Activated CD8-positive, alpha-beta T cell treated with anti-CD3 and anti-CD28 coated beads for 36 hours (primary cell): ENCODE measurements around the gene MAGI2. TPM values are rescaled to one million over a fixed set of nuclear protein-coding genes. Genes with fewer than 3 reads are reported as not detected.

Source experiments
- ATAC-seq: fragments of 200-7000 bp; cut with Tn5 transposase; one replicate; pipeline ENCODE4 v1.10.0; 2021; ENCODE audit warnings: mild to moderate bottlenecking, moderate library complexity
- CTCF ChIA-PET: fragments of 350-600 bp; sonication (Branson Sonifier 250); formaldehyde crosslinking; loops from one replicate; lab custom pipeline; 2021; ENCODE audit warnings: antibody characterized with exemption; lab: Charles Lee
- POLR2A ChIA-PET: fragments of 350-600 bp; sonication (Branson Sonifier 250); formaldehyde crosslinking; loops from one replicate; lab custom pipeline; 2021; ENCODE audit warnings: antibody characterized with exemption; lab: Charles Lee
- DNase-seq: peaks from one replicate; pipeline ENCODE4 v3.0.0-alpha.2; 2020
- H3K27ac Mint-ChIP-seq: one replicate; pipeline ENCODE4 v1.8.0; 2021; ENCODE audit warnings: mild to moderate bottlenecking, mixed read lengths
- H3K27me3 Mint-ChIP-seq: one replicate; pipeline ENCODE4 v1.8.0; 2021; ENCODE audit warnings: mixed read lengths
- H3K36me3 Mint-ChIP-seq: one replicate; pipeline ENCODE4 v1.8.0; 2021; ENCODE audit warnings: low read depth, mixed read lengths
- H3K4me1 Mint-ChIP-seq: one replicate; pipeline ENCODE4 v1.8.0; 2021; ENCODE audit warnings: low read depth, mixed read lengths
- H3K4me3 Mint-ChIP-seq: one replicate; pipeline ENCODE4 v1.8.0; 2021; ENCODE audit warnings: mild to moderate bottlenecking, moderate library complexity, mixed read lengths
- H3K9me3 Mint-ChIP-seq: one replicate; pipeline ENCODE4 v1.8.0; 2021; ENCODE audit warnings: mixed read lengths
- intact Hi-C: fragments of 100-400 bp; cut with micrococcal nuclease; formaldehyde crosslinking; loops from one replicate; pipeline ENCODE4 v1.10.0; 2022
- total RNA-seq, 2 experiments: library from RNA; stranded (reverse); gene quantifications; one replicate each; pipeline ENCODE4 v1.2.3, GENCODE V29; 2021
- TF ChIP-seq, protein P1 (sequence below): fragments of 200-600 bp; IDR thresholded peaks from one replicate; pipeline ENCODE4 v1.8.0; 2022; ENCODE audit warnings: antibody characterized with exemption, mild to moderate bottlenecking

The MAGI2 gene
- total RNA-seq, 2 experiments from 2014 or later: 0.04 to 0.09 TPM

DNA sequence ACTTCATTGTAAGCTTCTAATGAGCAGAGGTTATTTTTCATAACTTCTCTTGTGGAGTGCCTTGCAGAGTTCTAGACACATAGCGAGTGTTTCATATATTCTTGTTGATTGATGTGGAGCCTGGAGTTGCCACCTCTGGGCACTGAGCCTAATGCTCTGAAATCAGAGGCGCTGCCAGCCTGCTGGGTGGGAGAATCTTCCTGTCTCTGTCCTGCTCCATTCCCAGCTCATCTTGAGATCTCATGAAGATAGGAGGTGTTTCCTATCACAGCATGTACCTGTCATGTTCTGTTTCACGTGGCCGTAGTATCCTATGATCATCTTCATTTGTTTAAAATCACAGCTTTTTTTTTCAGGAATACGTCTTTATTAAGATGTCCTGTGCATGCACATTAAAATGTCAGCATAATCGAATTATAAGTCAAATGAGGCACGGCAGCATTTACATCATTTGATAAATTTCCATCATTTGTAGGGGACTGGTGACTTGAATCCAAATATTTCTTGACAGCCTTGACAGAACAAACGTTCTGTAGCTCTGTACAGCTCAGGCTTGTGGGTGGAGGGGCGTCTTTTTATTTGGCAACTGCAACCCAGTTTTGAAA, 1261.9 kb downstream of the MAGI2 start:
- Mint-ChIP-seq H3K36me3 (no peaks in the 10 kb centered on the region), H3K4me1 (no peaks in the 10 kb centered on the region), H3K27me3 (peaks cover 4% of the 10 kb centered on the region), H3K4me3 (no peak overlapping the region), H3K9me3 (no peaks in the 10 kb centered on the region), H3K27ac (no peak overlapping the region)
- intact Hi-C loops: no loop called here
- CTCF ChIA-PET: no interaction called here
- TF ChIP-seq, protein P1, sequence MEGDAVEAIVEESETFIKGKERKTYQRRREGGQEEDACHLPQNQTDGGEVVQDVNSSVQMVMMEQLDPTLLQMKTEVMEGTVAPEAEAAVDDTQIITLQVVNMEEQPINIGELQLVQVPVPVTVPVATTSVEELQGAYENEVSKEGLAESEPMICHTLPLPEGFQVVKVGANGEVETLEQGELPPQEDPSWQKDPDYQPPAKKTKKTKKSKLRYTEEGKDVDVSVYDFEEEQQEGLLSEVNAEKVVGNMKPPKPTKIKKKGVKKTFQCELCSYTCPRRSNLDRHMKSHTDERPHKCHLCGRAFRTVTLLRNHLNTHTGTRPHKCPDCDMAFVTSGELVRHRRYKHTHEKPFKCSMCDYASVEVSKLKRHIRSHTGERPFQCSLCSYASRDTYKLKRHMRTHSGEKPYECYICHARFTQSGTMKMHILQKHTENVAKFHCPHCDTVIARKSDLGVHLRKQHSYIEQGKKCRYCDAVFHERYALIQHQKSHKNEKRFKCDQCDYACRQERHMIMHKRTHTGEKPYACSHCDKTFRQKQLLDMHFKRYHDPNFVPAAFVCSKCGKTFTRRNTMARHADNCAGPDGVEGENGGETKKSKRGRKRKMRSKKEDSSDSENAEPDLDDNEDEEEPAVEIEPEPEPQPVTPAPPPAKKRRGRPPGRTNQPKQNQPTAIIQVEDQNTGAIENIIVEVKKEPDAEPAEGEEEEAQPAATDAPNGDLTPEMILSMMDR: no peak
- DNase-seq: no peak
- ATAC-seq: no peak
- POLR2A ChIA-PET: no interaction called here

DNA sequence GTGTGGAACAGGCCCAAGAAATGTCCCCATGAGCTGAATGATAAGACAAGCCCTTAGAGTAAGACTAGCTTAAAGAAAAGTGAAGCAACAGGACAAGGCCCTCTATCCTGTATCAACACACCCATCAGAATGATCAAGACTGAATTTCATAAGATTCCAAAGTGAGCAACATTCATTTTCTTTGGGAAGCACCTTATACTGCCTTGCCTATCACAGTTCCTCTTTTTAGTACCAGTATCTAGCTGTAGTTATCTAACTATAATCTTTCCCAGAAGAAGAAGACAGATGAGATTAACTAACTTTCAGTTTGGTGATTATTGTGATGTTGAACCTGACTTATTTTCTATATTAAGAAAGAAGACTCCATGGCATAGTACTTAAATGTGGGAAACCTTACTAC, 1263.7 kb downstream of the MAGI2 start:
- Mint-ChIP-seq H3K36me3 (no peaks in the 10 kb centered on the region), H3K27ac (no peak overlapping the region), H3K4me3 (no peak overlapping the region), H3K9me3 (no peaks in the 10 kb centered on the region), H3K27me3 (peaks cover 6% of the 10 kb centered on the region), H3K4me1 (no peaks in the 10 kb centered on the region)
- TF ChIP-seq, protein P1: no peak
- POLR2A ChIA-PET: no interaction called here
- intact Hi-C loops: no loop called here
- no peak for DNase-seq
- ATAC-seq: no peak
- CTCF ChIA-PET: interaction anchor here (1.2 kb wide), 1 partner anchor 10 kb away, joined by 3 read pairs; no protein-coding TSS in a partner anchor

DNA sequence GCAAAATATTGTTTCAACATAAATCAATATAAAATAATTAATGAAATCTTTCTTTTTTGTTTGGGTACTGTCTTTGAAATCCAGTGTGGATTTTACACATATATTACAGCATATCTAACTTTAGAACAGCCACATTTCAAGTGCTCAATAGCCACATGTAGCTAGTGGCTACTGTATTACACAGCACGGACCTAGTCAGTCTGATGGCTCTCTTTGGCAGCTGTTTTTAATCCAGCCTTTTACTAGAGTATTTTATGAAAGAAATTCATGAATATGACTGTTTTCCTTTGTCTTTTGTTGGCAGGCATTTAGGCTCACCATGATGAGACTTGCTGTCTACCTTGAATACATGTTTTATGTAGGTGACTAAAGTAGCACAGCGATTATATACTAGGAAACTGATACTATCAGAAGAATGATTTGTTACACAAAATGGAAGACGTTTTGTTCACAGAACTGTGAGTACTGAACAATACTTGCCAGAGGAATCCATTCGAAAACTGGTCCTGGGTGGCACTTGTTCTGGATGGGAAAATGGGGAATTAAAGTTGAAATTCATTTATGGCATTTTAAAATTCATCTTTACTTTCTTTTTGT, 1268.2 kb downstream of the MAGI2 start:
- no peaks in the 10 kb centered on the region for H3K36me3 Mint-ChIP-seq

DNA sequence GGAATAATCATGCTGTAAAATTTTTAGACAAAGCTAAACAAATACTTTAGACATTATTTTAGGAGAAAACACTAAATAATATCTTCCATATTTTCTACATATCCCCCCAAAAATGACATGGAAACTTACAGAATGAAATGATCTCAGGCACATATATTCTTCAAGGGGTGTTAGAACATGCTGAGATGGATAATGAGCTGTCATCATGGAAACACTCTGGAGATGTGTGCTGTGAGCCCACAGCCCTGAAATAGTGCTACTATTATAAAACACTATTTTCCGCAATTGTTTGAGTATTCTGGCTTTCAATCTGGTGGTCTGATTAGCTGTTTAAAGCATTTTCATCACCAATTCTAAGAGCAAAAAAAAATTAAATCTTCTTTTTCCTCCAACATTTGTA, 1269.2 kb downstream of the MAGI2 start:
- H3K36me3 Mint-ChIP-seq: no peaks in the 10 kb centered on the region
- H3K27me3 Mint-ChIP-seq: peaks cover 7% of the 10 kb centered on the region
- no peak overlapping the region for H3K4me3 Mint-ChIP-seq
- TF ChIP-seq, protein P1: no peak
- no peaks in the 10 kb centered on the region for H3K9me3 Mint-ChIP-seq
- ChIA-PET POLR2A (interaction anchor here (0.7 kb wide), 1 partner anchor 88 kb away, joined by 3 read pairs; no protein-coding TSS in a partner anchor), CTCF (interaction anchor here (0.8 to 1.1 kb wide), 2 partner anchors 11 to 50 kb away, joined by 3 read pairs; no protein-coding TSS in a partner anchor)
- H3K4me1 Mint-ChIP-seq: no peaks in the 10 kb centered on the region
- ATAC-seq (no peak), DNase-seq (no peak)
- intact Hi-C loops: no loop called here
- H3K27ac Mint-ChIP-seq: no peak overlapping the region

More for the DNA sequence above, 1268.2 kb downstream of the MAGI2 start:
- Mint-ChIP-seq H3K4me3 (no peak overlapping the region), H3K4me1 (no peaks in the 10 kb centered on the region), H3K9me3 (no peaks in the 10 kb centered on the region), H3K27ac (no peak overlapping the region), H3K27me3 (peaks cover 7% of the 10 kb centered on the region)
- ChIA-PET CTCF (interaction anchor here (0.8 kb wide), 1 partner anchor 12 kb away, joined by 3 read pairs; no protein-coding TSS in a partner anchor), POLR2A (interaction anchor here (0.7 kb wide), 1 partner anchor 89 kb away, joined by 3 read pairs; no protein-coding TSS in a partner anchor)
- DNase-seq (no peak), ATAC-seq (no peak)
- TF ChIP-seq, protein P1: no peak
- intact Hi-C loops: no loop called here

DNA sequence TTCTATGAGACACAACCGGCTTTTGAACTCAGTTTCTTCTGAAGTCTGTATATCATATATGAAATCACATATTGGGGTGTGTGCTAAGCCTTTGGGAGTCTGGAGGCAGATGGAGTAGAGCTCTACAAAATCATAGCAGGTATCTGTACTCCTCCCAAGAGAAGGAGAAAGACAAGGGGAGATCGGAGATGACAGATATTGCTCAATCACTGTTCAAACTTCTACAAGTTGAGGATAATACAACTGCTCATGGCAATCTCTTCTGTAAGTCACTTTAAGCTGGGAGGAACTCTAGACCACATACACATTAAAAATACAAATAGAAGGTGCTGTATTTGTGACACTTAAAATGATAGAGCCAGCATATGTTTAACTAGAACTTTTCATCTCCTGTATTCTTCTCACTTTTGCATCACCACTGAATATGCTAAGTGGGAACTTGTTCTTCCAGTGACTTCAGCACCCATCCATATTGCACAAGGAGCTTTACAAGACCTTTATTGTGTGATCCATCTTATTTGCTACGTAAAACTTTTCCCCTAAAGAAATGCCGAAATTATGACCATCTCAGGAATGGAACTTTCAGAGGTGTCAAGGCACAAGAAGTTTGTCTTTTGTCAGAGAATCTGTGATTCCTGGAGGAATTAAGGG, 1273.5 kb downstream of the MAGI2 start:
- ChIA-PET POLR2A (no interaction called here), CTCF (no interaction called here)
- H3K4me1 Mint-ChIP-seq: no peaks in the 10 kb centered on the region
- peaks cover 4% of the 10 kb centered on the region for H3K27me3 Mint-ChIP-seq
- no peaks in the 10 kb centered on the region for H3K36me3 Mint-ChIP-seq
- H3K9me3 Mint-ChIP-seq: no peaks in the 10 kb centered on the region
- H3K4me3 Mint-ChIP-seq: no peak overlapping the region
- TF ChIP-seq, protein P1: no peak
- DNase-seq: no peak
- intact Hi-C loops: no loop called here
- no peak for ATAC-seq
- H3K27ac Mint-ChIP-seq: no peak overlapping the region
